OCI-LY7 (cell line): ENCODE results near the gene DUSP7. TPM values are rescaled to one million over a fixed set of nuclear protein-coding genes. Genes with fewer than 3 reads are reported as not detected.
"Not testable (repeated sequence)": the region's sequence is repeated elsewhere in the genome, so short reads cannot be mapped to it uniquely, and the experiment has no call there.

Source experiments
- BruUV-seq: library from RNA; stranded (reverse); fragments of 400-500 nt; replicated peaks from 2 replicates; lab custom pipeline; 2021; lab: Mats Ljungman, UMichigan
- CTCF ChIA-PET: fragments of 300-600 bp; sonication (Branson Sonifier 250); formaldehyde crosslinking; loops from one replicate; lab custom pipeline; 2022; ENCODE audit warnings: antibody characterized with exemption; ENCODE audit not compliant: unreplicated experiment; lab: Charles Lee
- POLR2A ChIA-PET: fragments of 300-600 bp; sonication (Branson Sonifier 250); formaldehyde crosslinking; loops from one replicate; lab custom pipeline; 2022; ENCODE audit warnings: antibody characterized with exemption; lab: Charles Lee
- DNase-seq: peaks from one replicate; pipeline ENCODE4 v3.0.0-alpha.2; 2015; ENCODE audit warnings: low spot score
- H2AFZ ChIP-seq: fragments of 200-600 bp; sonication (generic), shearing (Covaris generic); 2 replicates; pipeline ENCODE4 v1.6.1; 2014; ENCODE audit warnings: mild to moderate bottlenecking, antibody characterized with exemption, low read length, moderate library complexity
- H3K27ac ChIP-seq: fragments of 200-600 bp; sonication (generic); 2 replicates; pipeline ENCODE4 v1.5.1; 2014; ENCODE audit warnings: mixed run types, low read depth, mild to moderate bottlenecking, moderate library complexity, low read length, inconsistent platforms; ENCODE audit not compliant: poor library complexity, severe bottlenecking
- H3K36me3 ChIP-seq: fragments of 200-600 bp; sonication (generic); 2 replicates; pipeline ENCODE4 v1.6.1; 2014; ENCODE audit warnings: mild to moderate bottlenecking, antibody characterized with exemption, low read length, moderate library complexity, mixed read lengths; ENCODE audit not compliant: insufficient read depth
- H3K4me1 ChIP-seq: fragments of 200-600 bp; sonication (generic); 2 replicates; pipeline ENCODE4 v1.5.1; 2014; ENCODE audit warnings: mild to moderate bottlenecking, low read length; ENCODE audit not compliant: insufficient read depth, poor library complexity, severe bottlenecking
- H3K4me2 ChIP-seq: fragments of 200-600 bp; sonication (generic); 2 replicates; pipeline ENCODE4 v1.6.1; 2014; ENCODE audit warnings: mild to moderate bottlenecking, low read length
- H3K4me3 ChIP-seq: fragments of 200-600 bp; sonication (generic); 2 replicates; pipeline ENCODE4 v1.5.1; 2014; ENCODE audit warnings: mild to moderate bottlenecking, low read depth, low read length; ENCODE audit not compliant: poor library complexity, severe bottlenecking
- H3K79me2 ChIP-seq: fragments of 200-600 bp; sonication (generic); 2 replicates; pipeline ENCODE4 v1.6.1; 2016; ENCODE audit warnings: low read depth, mild to moderate bottlenecking, low read length, moderate library complexity, mixed read lengths; ENCODE audit not compliant: insufficient read depth
- H3K9me2 ChIP-seq: fragments of 200-600 bp; sonication (generic); 2 replicates; pipeline ENCODE4 v1.6.1; 2016; ENCODE audit warnings: mild to moderate bottlenecking, low read length, mixed read lengths; ENCODE audit not compliant: insufficient read depth
- H3K9me3 ChIP-seq: fragments of 200-600 bp; sonication (generic); 2 replicates; pipeline ENCODE4 v1.6.1; 2014; ENCODE audit warnings: mild to moderate bottlenecking, mixed run types, low read length, mixed read lengths
- H4K20me1 ChIP-seq: fragments of 200-600 bp; sonication (generic); 2 replicates; pipeline ENCODE4 v1.6.1; 2014; ENCODE audit warnings: mild to moderate bottlenecking, antibody characterized with exemption, low read length, moderate library complexity, mixed read lengths; ENCODE audit not compliant: insufficient read depth
- CTCF ChIP-seq: fragments of 200-600 bp; sonication (generic); conservative IDR thresholded peaks from 2 replicates; pipeline ENCODE4 v1.5.1; 2014; ENCODE audit warnings: mild to moderate bottlenecking, antibody characterized with exemption, low read length, moderate library complexity, mixed read lengths
- EZH2phosphoT487 ChIP-seq: fragments of 200-600 bp; sonication (generic); IDR thresholded peaks from 2 replicates; pipeline ENCODE4 v1.6.1; 2018; ENCODE audit warnings: low read depth, borderline replicate concordance, mild to moderate bottlenecking, mixed run types, antibody characterized with exemption, low read length, moderate library complexity, mixed read lengths
- intact Hi-C: fragments of 100-400 bp; cut with micrococcal nuclease; formaldehyde crosslinking; loops from one replicate; pipeline ENCODE4 v1.10.0; 2022; ENCODE audit not compliant: unreplicated experiment
- total RNA-seq, 2 experiments: library from RNA; depleted of rRNA in 1 of 2; stranded (reverse); fragments of >200 nt in 1 of 2; shearing (Covaris generic) in 1 of 2; gene quantifications; 2 replicates each; pipeline ENCODE4 v1.2.3, GENCODE V29; 2014 to 2022

DUSP7 gene
- total RNA-seq, 2 experiments from 2014 or later = 11.4 to 14.4 TPM

GRCh38 chr3:52046186-52046901, 10.0 kb downstream of the DUSP7 start:
- intact Hi-C loops = no loop called here
- no peak overlapping the region for H3K27ac ChIP-seq
- no peaks in the 10 kb centered on the region for H3K4me1 ChIP-seq
- no peak overlapping the region for H3K4me2 ChIP-seq
- H3K9me3 ChIP-seq = no peaks in the 10 kb centered on the region
- TF ChIP-seq EZH2phosphoT487 (no peak), CTCF (no peak)
- BruUV-seq = no TSS peak
- DNase-seq = no peak
- ChIA-PET CTCF (no interaction called here), POLR2A (no interaction called here)
- no peaks in the 10 kb centered on the region for H3K9me2 ChIP-seq
- H2AFZ ChIP-seq = no peak overlapping the region
- H3K36me3 ChIP-seq = peaks cover 22% of the 10 kb centered on the region; the same call in 1 of the 2 replicates
- no peak overlapping the region for H3K4me3 ChIP-seq
- no peaks in the 10 kb centered on the region for H4K20me1 ChIP-seq
- H3K79me2 ChIP-seq = no peaks in the 10 kb centered on the region

DNA sequence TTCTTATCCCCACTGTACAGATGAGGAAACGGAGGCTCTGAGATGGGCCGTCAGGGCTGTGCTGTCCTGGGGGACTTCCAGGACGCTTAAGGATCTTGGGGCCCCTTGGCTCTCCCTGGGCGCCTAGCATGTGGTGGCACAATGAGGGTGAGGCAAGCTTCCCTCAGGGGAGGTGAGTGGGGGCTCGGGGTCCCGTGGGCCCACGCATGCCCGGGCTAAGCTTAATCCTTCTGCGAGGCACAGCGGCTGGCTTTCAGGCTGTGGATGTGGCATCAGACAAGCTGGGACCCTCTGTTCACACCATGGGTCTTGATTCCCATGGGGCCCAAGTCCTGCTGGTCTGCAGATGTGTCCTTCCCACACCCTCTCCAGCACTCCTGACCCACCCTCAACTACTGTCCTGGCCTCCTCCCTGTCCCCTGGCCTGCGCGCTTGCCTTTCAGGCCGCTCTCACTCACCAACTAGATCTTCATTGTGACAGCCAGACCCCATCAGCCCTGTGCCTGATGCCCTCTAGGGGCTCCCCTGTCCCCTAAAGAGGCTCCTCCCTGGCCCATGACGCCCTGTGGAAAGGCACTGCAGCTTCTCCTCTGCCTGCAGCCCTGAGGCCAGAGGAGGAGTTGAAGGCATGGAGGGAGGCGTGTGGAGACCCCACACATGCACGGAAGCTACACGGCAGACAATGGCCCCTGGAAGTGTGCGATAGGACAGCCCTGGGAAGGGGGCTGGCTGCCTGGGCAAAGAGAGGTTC, 11.3 kb downstream of the DUSP7 start:
- POLR2A ChIA-PET = no interaction called here
- Histone ChIP-seq H3K9me2 (no peaks in the 10 kb centered on the region), H3K4me2 (no peak overlapping the region), H4K20me1 (no peaks in the 10 kb centered on the region), H3K4me1 (no peaks in the 10 kb centered on the region), H3K4me3 (no peak overlapping the region), H3K27ac (no peak overlapping the region), H2AFZ (no peak overlapping the region), H3K36me3 (peaks cover 10% of the 10 kb centered on the region; the same call in 1 of the 2 replicates), H3K9me3 (no peaks in the 10 kb centered on the region), H3K79me2 (no peaks in the 10 kb centered on the region)
- no peak for DNase-seq
- intact Hi-C loops = no loop called here
- CTCF ChIA-PET = no interaction called here
- TF ChIP-seq EZH2phosphoT487 = no peak
- peak; percentile 28; the same call in 1 of the 2 replicates for TF ChIP-seq CTCF
- no TSS peak for BruUV-seq

DNA sequence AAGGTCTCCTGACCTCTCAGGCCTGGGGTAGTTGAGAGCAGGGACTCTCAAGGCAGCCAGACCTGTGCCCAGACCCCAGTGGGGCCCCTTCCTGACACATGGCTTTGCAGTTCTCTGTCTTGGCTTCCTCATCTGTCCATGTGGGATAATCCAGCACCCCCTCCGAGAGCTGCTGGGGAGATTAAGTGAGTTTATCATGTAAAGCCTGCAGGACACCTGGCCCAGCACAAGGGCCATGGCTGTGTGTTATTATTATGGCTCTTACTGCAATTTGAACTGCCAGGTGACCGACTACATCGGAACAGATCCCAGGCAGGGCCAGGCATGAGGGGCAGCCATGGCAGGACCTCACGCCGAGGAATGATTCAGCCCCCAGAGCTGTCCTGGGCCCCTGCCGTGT, 12.6 kb downstream of the DUSP7 start:
- Histone ChIP-seq H3K79me2 (no peaks in the 10 kb centered on the region), H3K36me3 (no peaks in the 10 kb centered on the region), H3K4me3 (no peak overlapping the region), H3K9me2 (no peaks in the 10 kb centered on the region), H3K27ac (no peak overlapping the region), H3K9me3 (no peaks in the 10 kb centered on the region), H4K20me1 (no peaks in the 10 kb centered on the region), H3K4me1 (no peaks in the 10 kb centered on the region), H3K4me2 (no peak overlapping the region), H2AFZ (no peak overlapping the region)
- TF ChIP-seq EZH2phosphoT487 (no peak), CTCF (no peak)
- no TSS peak for BruUV-seq
- intact Hi-C loops = no loop called here
- no peak for DNase-seq
- ChIA-PET CTCF (interaction anchor here (0.6 kb wide), 1 partner anchor 12 kb away, joined by 3 read pairs; no protein-coding TSS in a partner anchor), POLR2A (no interaction called here)

DNA sequence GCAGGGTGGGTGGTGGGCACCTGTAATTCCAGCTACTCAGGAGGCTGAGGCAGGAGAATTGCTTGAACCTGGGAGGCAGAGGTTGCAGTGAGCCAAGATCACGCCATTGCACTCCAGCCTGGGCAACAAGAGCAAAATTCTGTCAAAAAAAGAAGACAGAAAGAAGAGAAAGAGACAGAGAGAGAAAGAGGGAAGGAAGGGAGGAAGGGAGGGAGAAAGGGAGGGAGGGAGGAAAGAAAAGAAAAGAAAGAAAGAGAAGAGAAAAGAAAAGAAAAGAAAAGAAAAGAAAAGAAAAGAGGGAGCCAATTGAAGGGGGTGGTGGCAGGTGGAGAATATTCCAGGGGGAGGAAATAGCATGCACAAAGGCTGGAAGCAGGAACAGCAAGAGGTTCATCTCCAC, 13.3 kb downstream of the DUSP7 start:
- CTCF ChIA-PET, POLR2A ChIA-PET, BruUV-seq: not testable (repeated sequence)

More for the DNA sequence above, 13.3 kb downstream of the DUSP7 start:
- DNase-seq, H3K4me2 ChIP-seq, H3K4me3 ChIP-seq, H3K36me3 ChIP-seq, intact Hi-C loops, H3K79me2 ChIP-seq, H3K4me1 ChIP-seq, H4K20me1 ChIP-seq, H3K9me3 ChIP-seq, H3K27ac ChIP-seq, H2AFZ ChIP-seq, H3K9me2 ChIP-seq: not testable (repeated sequence)
